Motor neuron (in vitro differentiated cells): ENCODE measurements around the gene CAMK2A. TPM values are rescaled to one million over a fixed set of nuclear protein-coding genes. Genes with fewer than 3 reads are reported as not detected.
"Not testable (repeated sequence)": the region's sequence is repeated elsewhere in the genome, so short reads cannot be mapped to it uniquely, and the experiment has no call there.

Experiments
- ATAC-seq, 8 experiments: fragments of 200-7000 bp; cut with Tn5 transposase; replicated peaks in 6 of 8; 2 replicates each; pipeline ENCODE4 v1.8.0; 2021; ENCODE audit warnings: mild to moderate bottlenecking in 8 of 8, moderate library complexity in 8 of 8
- H3K27ac ChIP-seq, 2 donors: fragments of 250-450 bp; sonication (Bioruptor Pico); 2 replicates each; pipeline ENCODE4 v1.9.0; 2021; ENCODE audit warnings: antibody characterized with exemption in 2 of 2, mild to moderate bottlenecking in 2 of 2, moderate library complexity in 1 of 2
- H3K4me1 ChIP-seq, 2 donors: fragments of 250-450 bp; sonication (Bioruptor Pico); replicated peaks in 1 of 2; 2 replicates each; pipeline ENCODE4 v1.6.1; 2021; ENCODE audit warnings: antibody characterized with exemption in 2 of 2, mild to moderate bottlenecking in 2 of 2, moderate library complexity in 1 of 2
- H3K4me3 ChIP-seq, 5 donors: fragments of 250-450 bp; sonication (Bioruptor Pico); 2 replicates each; pipeline ENCODE4 v1.9.0; 2021; ENCODE audit warnings: antibody characterized with exemption in 5 of 5, mild to moderate bottlenecking in 5 of 5, moderate library complexity in 4 of 5
- WGBS, 10 experiments: fragments of 450-650 bp; shearing (Covaris generic); methylation state at CpG; one replicate each; pipeline ENCODE4 v1.0.0; 2022; 5-methylcytosine and 5-hydroxymethylcytosine counted together
- in situ Hi-C, 9 experiments: fragments of 400-800 bp; cut with MboI; loops; one replicate each; pipeline ENCODE4 v1.15.0; 2021; ENCODE audit warnings: low sequenced_read_pairs in 9 of 9, low pct_unique_long_range_greater_than_20kb in 2 of 9; ENCODE audit not compliant: unreplicated experiment in 9 of 9
- total RNA-seq, 8 experiments: library from RNA; unstranded; fragments of 300-600 nt; gene quantifications; 2 replicates each; pipeline versions ENCODE4 v1.2.3 to v1.2.4, GENCODE V29; 2022

CAMK2A gene
- total RNA-seq, 8 experiments from 2014 or later, result 0.13 to 5.6 (median 2.7) TPM

DNA sequence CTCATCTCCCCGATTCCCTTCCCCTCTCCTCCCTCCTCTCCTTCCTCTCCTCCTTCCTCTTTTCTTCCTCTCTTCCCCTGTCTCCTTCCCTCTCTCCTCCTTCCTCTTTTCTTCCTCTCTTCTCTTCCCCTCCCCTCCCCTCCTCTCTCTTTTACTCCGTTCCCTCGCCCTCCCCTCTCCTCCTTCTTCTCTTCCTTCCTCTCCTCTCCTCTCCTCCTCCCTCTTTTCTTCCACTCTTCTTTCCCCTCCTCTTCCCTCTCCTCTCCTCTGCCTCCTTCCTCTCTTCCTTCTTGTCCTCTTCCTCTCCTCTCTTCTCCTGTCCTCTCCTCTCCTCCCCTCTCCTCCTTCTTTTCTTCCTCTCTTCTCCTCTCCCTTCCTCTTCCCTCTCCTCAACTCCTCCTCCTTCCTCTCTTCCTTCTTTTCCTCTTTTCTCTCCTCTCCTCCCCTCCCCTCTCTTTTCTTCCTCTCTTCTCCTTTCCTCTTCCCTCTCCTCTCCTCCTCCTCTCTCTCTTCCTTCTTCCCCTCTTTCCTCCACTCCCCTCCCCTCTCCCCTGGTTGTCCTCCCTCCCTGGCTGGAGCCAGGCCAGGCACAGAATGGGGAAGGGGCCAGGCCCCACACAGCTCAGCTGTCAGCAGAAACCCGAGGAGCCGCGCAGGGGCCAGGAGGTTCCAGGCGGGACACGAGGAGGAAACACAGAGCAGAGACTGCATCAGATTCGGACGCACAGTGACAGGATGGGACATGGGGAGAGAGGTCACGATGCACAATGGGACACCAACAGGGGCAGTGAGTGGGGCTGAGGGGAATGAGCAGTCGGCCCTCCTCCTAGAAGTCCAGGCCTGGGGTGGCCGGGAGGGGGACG, 48.0 kb downstream of the CAMK2A start:
- Histone ChIP-seq H3K4me1 (peaks cover 13 to 14% of the 10 kb centered on the region in 2 donors), H3K27ac (no peak overlapping the region), H3K4me3 (no peak overlapping the region)
- peak in 1 of 8 experiments; percentile 19 for ATAC-seq
- WGBS, 10 experiments, result 20 to 100% (median 51%) methylated on average over 1 to 8 of the region's 14 CpGs; no CpG with 5 or more reads in 3 of the 10 experiments
- in situ Hi-C loops, result no loop called here

DNA sequence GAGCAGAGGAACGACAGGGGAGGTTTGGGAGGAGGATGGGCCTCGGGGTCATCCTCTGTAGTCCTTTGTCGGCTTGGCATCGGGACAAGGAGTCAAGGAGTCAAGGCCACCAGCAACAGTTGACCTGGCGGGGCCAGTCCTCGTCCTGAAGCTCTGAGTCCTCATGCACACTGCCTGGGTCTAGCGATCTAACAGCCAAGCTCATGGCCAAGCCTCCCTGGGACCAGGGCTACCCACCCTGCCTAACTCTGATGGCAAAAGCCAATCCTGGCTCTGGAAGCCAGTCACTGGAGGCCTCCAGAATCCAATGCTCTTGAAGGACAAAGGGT, 49.8 kb downstream of the CAMK2A start:
- Histone ChIP-seq H3K27ac (no peak overlapping the region), H3K4me3 (no peak overlapping the region), H3K4me1 (peaks cover 10 to 13% of the 10 kb centered on the region in 2 donors)
- WGBS, 10 experiments, result 71 to 93% (median 80%) methylated on average over 2 to 6 of the region's 7 CpGs; no CpG with 5 or more reads in 5 of the 10 experiments
- in situ Hi-C loops, result no loop called here
- ATAC-seq, result no peak

DNA sequence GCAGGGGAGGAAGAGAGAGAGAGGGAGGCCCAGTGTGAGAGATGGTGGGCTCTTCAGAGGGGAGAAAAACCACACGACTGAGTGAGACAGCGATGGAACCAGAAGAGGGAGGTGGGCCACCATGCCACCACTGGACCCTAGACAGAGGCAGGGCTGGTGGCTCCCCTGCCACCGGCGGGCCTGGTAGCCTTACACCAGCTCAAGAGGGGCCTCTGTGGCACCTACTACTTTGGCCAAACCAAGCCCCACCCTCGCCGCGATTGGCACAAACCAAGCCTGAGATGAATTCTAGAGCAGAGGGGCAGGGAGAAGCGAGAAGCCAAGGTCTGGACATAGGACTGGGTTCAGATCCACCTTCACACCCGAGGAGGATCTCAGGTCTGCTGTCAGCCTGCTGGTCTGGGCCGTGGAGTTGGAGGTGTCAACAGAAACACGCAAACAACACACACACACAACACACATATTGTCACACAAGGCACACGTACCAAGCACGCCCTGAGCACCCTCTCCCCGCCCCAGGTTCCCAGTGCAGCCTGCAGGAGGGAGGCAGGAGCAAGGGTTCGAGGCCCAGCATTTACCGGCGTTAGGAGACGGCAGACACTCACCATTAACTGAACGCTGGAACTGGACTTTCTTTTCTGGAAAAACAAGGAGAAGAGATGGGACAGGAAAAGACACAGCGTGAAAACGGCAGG, 50.3 kb downstream of the CAMK2A start:
- ATAC-seq, result no peak
- WGBS, 10 experiments, result 83 to 100% (median 92%) methylated on average over 1 to 9 of the region's 21 CpGs; no CpG with 5 or more reads in 5 of the 10 experiments
- Histone ChIP-seq H3K4me1 (peaks cover 12 to 13% of the 10 kb centered on the region in 2 donors), H3K27ac (no peak overlapping the region), H3K4me3 (no peak overlapping the region)
- in situ Hi-C loops, result no loop called here

- ATAC-seq, result no peak
- in situ Hi-C loops, result no loop called here
Observed at GRCh38 chr5:150238646-150239045, 50.9 kb downstream of the CAMK2A start.

DNA sequence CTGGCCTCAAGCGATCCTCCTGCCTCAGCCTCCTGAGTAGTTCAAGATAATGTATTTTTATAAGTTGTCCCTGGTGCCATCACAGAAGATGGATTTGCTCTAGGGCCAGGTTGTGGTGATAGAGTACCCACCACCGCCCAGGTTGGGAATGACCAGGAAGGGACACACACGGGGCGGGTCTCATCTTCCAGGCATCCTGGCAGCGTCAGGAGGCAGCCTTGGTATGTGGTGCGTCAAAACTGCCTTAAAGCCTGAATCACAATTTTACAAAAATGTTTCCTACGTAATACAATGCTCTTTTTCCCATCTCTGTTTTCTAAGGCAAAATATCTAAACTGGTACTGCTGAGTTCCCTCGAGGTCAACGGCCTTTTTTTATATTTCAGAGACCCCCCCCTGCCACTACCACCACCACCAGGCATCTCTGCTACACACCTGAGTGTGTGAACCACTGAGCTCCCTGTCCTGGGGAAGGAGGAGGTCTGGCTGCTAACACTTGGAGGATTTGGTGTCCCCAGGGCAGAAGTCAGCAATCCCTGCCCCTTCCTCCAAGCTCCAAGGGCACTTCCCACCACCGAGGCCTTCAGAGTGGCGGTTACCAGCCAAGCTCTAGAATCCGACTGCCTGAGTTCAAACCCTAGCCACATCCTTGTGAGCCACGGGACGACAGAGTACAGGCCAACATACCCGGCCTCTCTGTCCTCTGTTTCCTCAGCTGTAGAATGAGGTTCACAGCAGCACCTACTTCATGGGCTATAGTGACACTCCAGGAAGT, 52.4 kb downstream of the CAMK2A start:
- Histone ChIP-seq H3K27ac (no peak overlapping the region), H3K4me1 (peaks cover 12 to 13% of the 10 kb centered on the region in 2 donors), H3K4me3 (no peak overlapping the region)
- ATAC-seq, result no peak
- in situ Hi-C loops, result no loop called here
- WGBS, 10 experiments, result 54 to 100% (median 86%) methylated on average over 2 to 8 of the region's 15 CpGs; no CpG with 5 or more reads in 3 of the 10 experiments

More at GRCh38 chr5:150238646-150239045, 50.9 kb downstream of the CAMK2A start:
- Histone ChIP-seq H3K27ac (no peak overlapping the region), H3K4me1 (peaks cover 12 to 13% of the 10 kb centered on the region in 2 donors), H3K4me3 (no peak overlapping the region)
- WGBS, 10 experiments, result 0 to 94% (median 51%) methylated on average over 1 to 6 of the region's 10 CpGs; no CpG with 5 or more reads in 4 of the 10 experiments

DNA sequence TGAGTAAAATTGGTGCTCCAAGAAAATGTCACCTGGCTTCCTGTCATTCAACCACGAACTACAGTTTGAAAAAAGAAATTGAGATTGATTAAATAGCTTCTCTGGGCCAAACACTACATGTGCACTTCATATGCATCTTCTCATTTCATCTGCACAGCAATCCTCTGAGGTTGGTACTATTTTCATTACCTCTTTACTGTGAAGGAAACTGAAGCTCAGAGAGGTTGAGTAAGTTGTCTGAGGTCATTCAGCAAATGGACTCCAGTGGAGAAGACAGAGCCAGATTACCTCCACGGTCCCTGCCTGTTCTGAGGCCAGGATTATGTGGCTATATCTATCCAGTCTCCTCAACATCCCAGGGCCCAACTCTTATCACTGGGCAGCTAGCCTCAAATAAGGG, 53.3 kb downstream of the CAMK2A start:
- in situ Hi-C loops, result no loop called here
- peaks cover 8 to 9% of the 10 kb centered on the region in 2 donors for H3K4me1 ChIP-seq
- no peak for ATAC-seq
- no peak overlapping the region for H3K27ac ChIP-seq
- WGBS, 10 experiments, result 55 to 100% (median 100%) methylated on average over 1 to 2 of the region's 2 CpGs; no CpG with 5 or more reads in 3 of the 10 experiments
- H3K4me3 ChIP-seq, result no peak overlapping the region

DNA sequence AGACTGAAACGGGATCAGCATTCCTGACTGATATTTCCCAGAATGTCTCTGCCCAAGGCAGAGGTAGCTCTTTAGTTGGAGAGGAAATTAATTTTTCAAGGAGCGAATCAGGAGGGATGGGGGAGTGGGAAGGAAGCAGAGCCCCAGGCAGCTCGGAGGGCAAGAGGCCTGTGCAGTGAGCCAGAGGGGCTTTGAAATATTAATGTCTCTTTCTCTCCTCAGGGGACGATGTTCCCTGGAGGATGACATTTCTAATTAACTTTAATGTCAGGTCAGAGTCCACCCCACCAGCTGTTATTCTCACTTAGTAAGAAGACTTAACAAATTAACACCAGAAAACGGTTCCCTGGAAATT, 54.1 kb downstream of the CAMK2A start:
- Histone ChIP-seq H3K27ac (peak overlapping the region; percentile 2 to 19), H3K4me1 (peaks cover 8 to 9% of the 10 kb centered on the region in 2 donors), H3K4me3 (no peak overlapping the region)
- in situ Hi-C loops, result no loop called here
- 20 to 65% (median 59%) methylated on average over 1 to 3 of the region's 5 CpGs; no CpG with 5 or more reads in 1 of the 10 experiments for WGBS, 10 experiments
- peak in 6 of 8 experiments; percentile 65 to 95 (median 90) for ATAC-seq

- peak in 3 of 8 experiments; percentile 54 to 65 (median 59) for ATAC-seq
- H3K27ac ChIP-seq, result peak overlapping the region; percentile 2 to 19
- H3K4me3 ChIP-seq, result no peak overlapping the region
- H3K4me1 ChIP-seq, result peaks cover 8 to 9% of the 10 kb centered on the region in 2 donors
- WGBS, 10 experiments, result 42 to 100% (median 75%) methylated on average over 1 to 5 of the region's 5 CpGs; no CpG with 5 or more reads in 1 of the 10 experiments
- in situ Hi-C loops, result no loop called here
Observed at GRCh38 chr5:150234576-150235499, 54.7 kb downstream of the CAMK2A start.

DNA sequence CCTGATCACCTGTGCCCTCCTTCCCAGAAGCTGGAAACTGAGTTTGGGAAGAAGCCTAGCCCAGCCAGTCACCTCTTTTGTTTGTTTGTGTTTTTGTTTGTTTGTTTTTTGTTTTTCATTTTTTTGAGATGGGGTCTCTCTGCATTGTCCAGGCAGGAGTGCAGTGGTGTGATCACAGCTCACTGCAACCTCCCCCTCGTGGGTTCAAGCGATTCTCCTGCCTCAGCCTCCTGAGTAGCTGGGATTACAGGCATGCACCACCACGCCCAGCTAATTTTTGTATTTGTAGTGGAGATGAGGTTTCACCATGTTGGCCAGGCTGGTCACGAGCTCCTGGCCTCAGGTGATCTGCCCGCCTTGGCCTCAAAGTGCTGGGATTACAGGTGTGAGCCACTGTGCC, 55.9 kb downstream of the CAMK2A start:
- ATAC-seq, H3K4me3 ChIP-seq, H3K4me1 ChIP-seq, H3K27ac ChIP-seq, in situ Hi-C loops: not testable (repeated sequence)
- 67 to 100% (median 91%) methylated on average over 1 to 4 of the region's 5 CpGs; no CpG with 5 or more reads in 6 of the 10 experiments for WGBS, 10 experiments

GRCh38 chr5:150230842-150231241, 58.7 kb downstream of the CAMK2A start:
- in situ Hi-C loops, result no loop called here
- WGBS, 10 experiments, result 38 to 100% (median 79%) methylated on average over 1 to 5 of the region's 7 CpGs; no CpG with 5 or more reads in 2 of the 10 experiments
- ATAC-seq, result no peak

DNA sequence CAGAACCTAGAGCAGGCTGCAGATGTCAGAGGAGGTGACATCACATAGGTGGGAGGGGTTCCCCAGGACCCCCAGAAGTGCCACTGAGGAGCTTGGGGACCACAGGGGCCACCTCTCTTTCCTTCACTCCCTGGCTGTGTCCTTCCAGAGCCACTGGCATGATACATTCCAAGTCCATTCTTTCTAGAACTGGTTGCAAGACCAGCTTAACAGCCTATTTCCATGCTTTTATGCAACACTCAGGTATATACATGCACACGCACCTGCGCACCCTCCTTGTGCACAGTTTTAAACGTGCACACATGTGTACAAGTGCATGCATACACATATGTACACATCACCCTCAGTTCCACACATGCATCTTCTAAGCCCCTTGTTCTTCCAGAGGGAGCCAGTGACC, 60.0 kb downstream of the CAMK2A start:
- no peak for ATAC-seq
- H3K4me3 ChIP-seq, result no peak overlapping the region
- in situ Hi-C loops, result loop anchor here in 1 of 9 experiments (10.0 kb wide), 1 partner anchor 105 kb away; no protein-coding TSS in a partner anchor
- H3K27ac ChIP-seq, result no peak overlapping the region
- peaks cover 0 to under 1% of the 10 kb centered on the region in 2 donors for H3K4me1 ChIP-seq
- WGBS, 10 experiments, result 29 to 79% (median 60%) methylated on average over 1 to 3 of the region's 3 CpGs; no CpG with 5 or more reads in 5 of the 10 experiments

More at GRCh38 chr5:150230842-150231241, 58.7 kb downstream of the CAMK2A start:
- Histone ChIP-seq H3K4me1 (peaks cover 6 to 9% of the 10 kb centered on the region in 2 donors), H3K27ac (no peak overlapping the region), H3K4me3 (no peak overlapping the region)
